GM06990 (cell line): ENCODE data around the gene PRDX1.

Experiments
- DNase-seq: peaks from one replicate; pipeline ENCODE4 v3.0.0-alpha.2; 2011; ENCODE audit not compliant: insufficient read length; ENCODE audit errors: extremely low read depth
- H3K27me3 ChIP-seq: replicated peaks from 2 replicates; pipeline ENCODE4 v1.6.0; 2011; ENCODE audit warnings: low read length; ENCODE audit not compliant: control insufficient read depth, insufficient read depth
- H3K36me3 ChIP-seq: 2 replicates; pipeline ENCODE4 v1.5.1; 2011; ENCODE audit warnings: low read length; ENCODE audit not compliant: control insufficient read depth, insufficient read depth
- H3K4me3 ChIP-seq: replicated peaks from 2 replicates; pipeline ENCODE4 v1.5.1; 2011; ENCODE audit warnings: low read depth, mild to moderate bottlenecking, control low read depth, low read length
- TF ChIP-seq, protein P1 (sequence below): IDR thresholded peaks from 2 replicates; pipeline ENCODE4 v1.5.1; 2011; ENCODE audit warnings: low read length, control low read depth, mild to moderate bottlenecking, inconsistent platforms; ENCODE audit not compliant: insufficient read depth, poor library complexity, severe bottlenecking

PRDX1 gene

GRCh38 chr1:45503462-45504360 lies 18.0 kb downstream of the PRDX1 start:
- DNase-seq, result no peak
- no peaks in the 10 kb centered on the region for H3K27me3 ChIP-seq
- no peak overlapping the region for H3K4me3 ChIP-seq
- peaks cover 3% of the 10 kb centered on the region for H3K36me3 ChIP-seq
- TF ChIP-seq, protein P1, sequence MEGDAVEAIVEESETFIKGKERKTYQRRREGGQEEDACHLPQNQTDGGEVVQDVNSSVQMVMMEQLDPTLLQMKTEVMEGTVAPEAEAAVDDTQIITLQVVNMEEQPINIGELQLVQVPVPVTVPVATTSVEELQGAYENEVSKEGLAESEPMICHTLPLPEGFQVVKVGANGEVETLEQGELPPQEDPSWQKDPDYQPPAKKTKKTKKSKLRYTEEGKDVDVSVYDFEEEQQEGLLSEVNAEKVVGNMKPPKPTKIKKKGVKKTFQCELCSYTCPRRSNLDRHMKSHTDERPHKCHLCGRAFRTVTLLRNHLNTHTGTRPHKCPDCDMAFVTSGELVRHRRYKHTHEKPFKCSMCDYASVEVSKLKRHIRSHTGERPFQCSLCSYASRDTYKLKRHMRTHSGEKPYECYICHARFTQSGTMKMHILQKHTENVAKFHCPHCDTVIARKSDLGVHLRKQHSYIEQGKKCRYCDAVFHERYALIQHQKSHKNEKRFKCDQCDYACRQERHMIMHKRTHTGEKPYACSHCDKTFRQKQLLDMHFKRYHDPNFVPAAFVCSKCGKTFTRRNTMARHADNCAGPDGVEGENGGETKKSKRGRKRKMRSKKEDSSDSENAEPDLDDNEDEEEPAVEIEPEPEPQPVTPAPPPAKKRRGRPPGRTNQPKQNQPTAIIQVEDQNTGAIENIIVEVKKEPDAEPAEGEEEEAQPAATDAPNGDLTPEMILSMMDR, result no peak

GRCh38 chr1:45501505-45501859 lies 20.2 kb downstream of the PRDX1 start:
- H3K27me3 ChIP-seq, result no peaks in the 10 kb centered on the region
- no peak for DNase-seq
- TF ChIP-seq, protein P1, result no peak
- H3K36me3 ChIP-seq, result no peaks in the 10 kb centered on the region
- no peak overlapping the region for H3K4me3 ChIP-seq

- no peaks in the 10 kb centered on the region for H3K27me3 ChIP-seq
- DNase-seq, result no peak
- H3K4me3 ChIP-seq, result peak overlapping the region; percentile 97
- TF ChIP-seq, protein P1, result no peak
- no peaks in the 10 kb centered on the region; the same call in none of the 2 replicates for H3K36me3 ChIP-seq
Measured at GRCh38 chr1:45499415-45499769, 22.3 kb downstream of the PRDX1 start.

DNA sequence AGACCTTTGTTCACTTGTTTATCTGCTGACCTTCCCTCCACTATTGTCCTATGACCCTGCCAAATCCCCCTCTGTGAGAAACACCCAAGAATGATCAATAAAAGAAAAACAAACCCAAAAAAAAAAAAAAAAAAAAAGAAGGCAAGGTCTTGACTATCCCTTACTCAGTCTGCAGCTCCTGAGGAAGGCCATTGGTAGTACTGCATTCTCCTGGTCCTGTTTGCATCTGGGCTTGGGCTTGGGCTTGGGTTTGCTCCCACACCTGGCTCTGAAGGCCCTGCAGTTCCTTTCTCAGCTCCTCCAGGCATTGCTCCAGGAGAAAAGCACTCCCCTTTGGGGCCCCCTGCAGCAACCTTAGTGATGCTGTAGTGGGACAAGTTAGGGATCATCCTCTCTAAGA lies 23.4 kb downstream of the PRDX1 start:
- DNase-seq, result no peak
- H3K4me3 ChIP-seq, result no peak overlapping the region
- no peaks in the 10 kb centered on the region; the same call in none of the 2 replicates for H3K36me3 ChIP-seq
- no peaks in the 10 kb centered on the region for H3K27me3 ChIP-seq
- TF ChIP-seq, protein P1, result no peak

GRCh38 chr1:45493116-45493697 lies 28.5 kb downstream of the PRDX1 start:
- no peaks in the 10 kb centered on the region for H3K27me3 ChIP-seq
- H3K36me3 ChIP-seq, result no peaks in the 10 kb centered on the region; the same call in none of the 2 replicates
- TF ChIP-seq, protein P1, result peak; percentile 55
- no peak overlapping the region for H3K4me3 ChIP-seq
- no peak for DNase-seq
